NCI-H146 (cell line): ENCODE results near the gene SHROOM2.
"Not testable (repeated sequence)": the region's sequence is repeated elsewhere in the genome, so short reads cannot be mapped to it uniquely, and the experiment has no call there.

ENCODE experiments used
- DNase-seq: peaks from one replicate; lab custom pipeline; 2025; lab: John Stamatoyannopoulos, UW

SHROOM2 gene

GRCh38 chrX:9781941-9782340 is 4.3 kb upstream of the SHROOM2 start:
- no peak for DNase-seq

DNA sequence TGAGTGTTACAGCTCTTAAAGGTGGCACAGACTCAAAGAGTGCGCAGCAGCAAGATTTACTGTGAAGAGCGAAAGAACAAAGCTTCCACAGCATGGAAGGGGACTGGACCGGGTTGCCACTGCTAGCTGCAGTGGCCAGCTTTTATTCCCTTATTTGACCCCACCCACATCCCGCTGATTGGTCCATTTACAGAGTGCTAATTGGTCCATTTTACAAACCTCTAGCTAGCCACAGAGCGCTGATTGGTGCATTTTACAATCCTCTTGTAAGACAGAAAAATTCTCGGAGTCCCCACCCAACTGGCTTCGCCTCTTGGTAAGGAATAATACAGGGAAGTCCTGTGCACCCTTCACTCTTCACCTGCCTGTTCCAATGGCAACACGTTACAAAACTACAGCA is 1.9 kb upstream of the SHROOM2 start:
- no peak for DNase-seq

DNA sequence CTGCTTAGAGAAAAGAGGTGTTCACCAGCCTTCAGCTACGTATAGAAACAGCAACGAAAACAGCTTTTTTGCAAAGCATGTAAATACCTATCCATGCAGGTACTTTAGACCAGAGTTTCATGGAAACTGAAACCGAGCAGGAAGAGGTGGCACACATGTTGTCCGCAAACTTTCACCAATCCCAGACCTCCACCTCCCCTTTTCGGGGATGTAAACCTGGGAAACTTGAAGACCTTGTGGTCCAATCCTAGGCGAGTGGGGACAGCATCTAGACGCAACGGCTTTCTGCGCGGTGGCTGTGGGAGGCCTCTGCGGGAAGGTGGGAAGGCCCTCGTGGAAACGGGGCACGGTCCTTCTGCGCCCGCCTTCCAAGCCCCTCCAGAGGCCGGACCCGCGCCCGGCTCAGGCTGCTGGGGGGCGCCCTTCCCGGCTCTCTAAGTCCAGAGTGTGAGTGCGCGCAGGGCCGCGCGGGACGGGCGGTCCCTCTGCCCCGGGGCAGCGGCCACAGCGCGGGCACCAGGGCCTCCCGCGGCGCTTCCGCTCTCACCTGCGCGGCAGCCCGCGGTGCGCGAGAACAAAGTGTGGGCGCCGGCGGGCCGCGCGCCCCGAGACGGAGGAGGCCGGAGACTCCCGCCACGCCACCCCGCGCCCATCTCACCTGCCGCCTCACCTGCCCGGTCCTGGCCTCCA is 830 bp upstream of the SHROOM2 start:
- peak; percentile 48 for DNase-seq

DNA sequence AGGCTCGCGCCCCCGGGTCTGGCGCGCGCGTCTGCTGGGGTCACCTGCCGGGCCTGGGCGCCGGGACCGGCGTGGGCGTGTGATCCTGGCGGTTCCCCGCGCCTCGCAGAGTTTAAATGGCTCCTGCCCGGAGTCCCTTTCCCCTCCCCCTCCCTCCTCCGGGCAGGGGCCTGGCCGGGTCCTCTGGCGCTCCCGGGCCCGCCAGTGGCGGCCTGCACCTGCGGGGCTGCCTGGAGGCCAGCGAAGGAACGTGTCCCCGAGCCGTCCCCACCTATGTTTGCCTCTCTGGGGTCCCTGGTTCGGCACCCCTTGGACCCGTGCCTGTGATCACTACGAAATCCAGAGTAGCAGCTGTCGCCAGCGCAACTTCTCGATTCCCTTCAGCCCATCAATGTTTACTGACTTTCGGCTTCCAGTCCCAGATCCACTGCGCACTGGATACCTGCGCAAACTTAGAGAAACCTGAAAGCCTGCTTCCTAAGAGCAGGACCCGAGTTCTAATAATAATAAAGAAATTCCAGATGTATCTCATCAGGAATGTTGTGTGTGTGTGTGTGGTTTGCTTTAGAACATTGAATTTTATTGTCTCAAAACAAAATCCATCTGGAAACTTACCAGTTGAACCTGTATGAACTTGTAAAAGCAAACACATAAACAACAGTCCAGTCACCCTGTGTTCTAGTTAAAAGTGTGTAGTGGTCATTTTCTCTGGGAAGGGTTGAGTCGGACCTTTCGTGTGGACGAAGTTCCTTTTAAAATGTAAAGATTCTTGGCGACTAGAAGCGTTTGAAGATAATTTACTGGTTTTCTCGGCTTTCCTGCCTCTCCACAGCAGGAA is 788 bp downstream of the SHROOM2 start:
- DNase-seq: peak; percentile 55

DNA sequence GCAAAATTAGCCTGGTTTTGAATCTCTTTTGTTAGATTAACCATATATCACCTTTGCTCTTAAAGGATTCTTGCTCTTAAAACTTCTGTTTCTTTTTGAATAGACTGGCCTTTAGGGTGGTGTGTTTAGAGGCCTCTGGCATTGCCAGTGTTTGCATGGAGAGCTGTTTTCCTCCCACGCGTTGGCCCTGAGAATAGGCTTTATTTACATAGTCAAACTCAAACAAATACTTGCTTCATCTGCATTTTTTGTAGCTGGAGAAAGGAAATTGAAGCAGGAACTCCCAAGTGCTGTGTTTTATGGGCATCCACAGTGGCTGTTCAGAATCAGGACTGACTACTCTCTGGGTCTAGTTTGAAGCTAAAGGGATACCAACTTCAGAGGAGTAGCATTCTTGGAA is 2.7 kb downstream of the SHROOM2 start:
- peak; percentile 16 for DNase-seq

- no peak for DNase-seq
Measured at GRCh38 chrX:9789555-9789954, 3.3 kb downstream of the SHROOM2 start.

DNA sequence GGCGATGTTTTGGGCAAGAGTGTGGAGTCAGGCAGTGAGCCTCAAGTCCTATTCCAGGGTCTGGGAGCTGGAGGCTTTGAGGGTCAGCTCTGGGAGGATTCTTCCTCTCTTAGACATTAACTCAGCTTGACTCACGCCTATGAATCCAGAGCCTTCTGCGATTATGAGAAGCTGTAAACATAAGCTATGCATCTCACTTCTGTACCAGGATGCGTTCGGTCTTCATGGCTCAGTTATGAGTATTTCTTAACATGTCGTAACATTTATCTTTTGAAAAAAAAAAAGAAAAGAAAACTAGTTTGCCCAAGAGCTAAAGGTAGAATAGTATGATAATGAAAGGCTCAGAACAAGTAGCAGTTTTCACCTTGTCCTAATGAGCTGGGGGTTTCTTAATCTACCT is 4.6 kb downstream of the SHROOM2 start:
- no peak for DNase-seq

DNA sequence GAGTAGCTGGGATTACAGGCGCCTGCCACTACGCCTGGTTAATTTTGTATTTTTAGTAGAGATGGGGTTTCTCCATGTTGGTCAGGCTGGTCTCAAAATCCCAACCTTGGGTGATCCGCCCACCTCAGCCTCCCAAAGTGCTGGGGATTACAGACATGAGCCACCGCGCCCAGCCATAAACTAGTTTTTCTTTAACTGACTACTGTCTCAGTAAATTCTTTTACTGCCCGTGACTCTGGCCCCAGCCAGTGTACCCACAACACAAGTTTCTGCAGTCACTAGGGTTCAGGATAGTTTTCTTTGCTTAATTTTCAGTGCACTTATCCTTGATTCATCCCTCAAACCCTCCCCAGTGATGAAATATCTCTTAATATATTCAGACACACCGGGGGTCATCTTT is 8.3 kb downstream of the SHROOM2 start:
- DNase-seq: no peak

GRCh38 chrX:9797384-9798360 is 11.4 kb downstream of the SHROOM2 start:
- DNase-seq: peak; percentile 68

DNA sequence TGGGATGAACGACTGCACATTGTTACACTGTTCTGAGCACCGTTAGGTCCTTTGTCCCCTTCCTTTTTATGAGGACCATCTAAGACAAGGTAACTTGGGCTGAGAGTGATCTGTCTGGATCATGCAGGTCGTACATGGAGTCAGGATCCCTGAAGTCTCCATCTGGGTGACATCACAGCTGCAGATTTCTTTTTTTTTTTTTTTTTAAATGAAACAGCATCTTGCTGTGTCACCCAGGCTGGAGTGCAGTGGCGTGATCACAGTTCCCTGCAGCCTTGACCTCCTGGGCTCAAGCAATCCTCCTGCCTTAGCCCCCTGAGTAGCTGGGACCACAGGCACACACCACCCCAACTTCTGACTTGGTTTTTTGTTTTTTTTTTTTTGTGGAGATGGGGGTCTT is 16.5 kb downstream of the SHROOM2 start:
- no peak for DNase-seq

DNA sequence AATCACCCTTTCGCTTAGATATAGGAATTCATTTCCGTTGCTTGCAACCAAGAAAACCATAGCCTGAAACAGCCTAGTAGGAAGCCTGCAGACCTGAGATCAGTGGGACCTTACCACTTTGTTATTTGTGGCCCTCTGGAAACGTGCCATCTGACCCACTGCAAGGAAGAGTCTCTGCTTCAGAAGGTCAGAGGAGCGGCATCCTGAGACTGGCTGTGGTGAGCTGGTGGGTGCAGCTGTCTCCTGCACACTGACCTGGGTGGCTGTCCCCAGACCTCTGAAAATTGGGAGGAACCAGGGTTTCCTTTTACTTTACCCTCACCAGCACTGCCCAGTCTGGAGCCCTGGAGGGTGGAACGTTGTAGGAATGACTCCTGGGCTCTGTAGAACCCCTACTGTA is 18.2 kb downstream of the SHROOM2 start:
- DNase-seq: no peak

DNA sequence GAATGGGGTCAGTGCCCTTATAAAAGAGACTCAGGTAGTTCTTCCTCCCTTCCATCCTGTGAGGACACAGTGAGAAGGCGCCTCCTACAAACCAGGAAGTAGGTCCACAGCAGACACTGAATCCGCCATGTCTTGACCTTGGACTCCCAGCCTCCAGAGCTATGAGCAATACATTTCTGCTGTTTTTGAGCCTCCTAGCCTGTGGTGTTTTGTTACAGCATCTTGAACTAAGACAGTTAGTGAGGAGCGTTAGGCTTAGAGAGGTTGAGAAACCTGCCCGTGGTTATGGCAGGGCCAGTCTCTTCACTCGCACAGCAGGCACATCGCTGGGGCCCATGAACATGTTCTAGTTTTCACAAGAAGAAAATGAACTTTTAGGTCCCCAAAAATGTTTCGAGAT is 19.7 kb downstream of the SHROOM2 start:
- DNase-seq: no peak

GRCh38 chrX:9807355-9808182 is 21.3 kb downstream of the SHROOM2 start:
- DNase-seq: no peak

GRCh38 chrX:9809876-9810275 is 23.6 kb downstream of the SHROOM2 start:
- not testable (repeated sequence) for DNase-seq

DNA sequence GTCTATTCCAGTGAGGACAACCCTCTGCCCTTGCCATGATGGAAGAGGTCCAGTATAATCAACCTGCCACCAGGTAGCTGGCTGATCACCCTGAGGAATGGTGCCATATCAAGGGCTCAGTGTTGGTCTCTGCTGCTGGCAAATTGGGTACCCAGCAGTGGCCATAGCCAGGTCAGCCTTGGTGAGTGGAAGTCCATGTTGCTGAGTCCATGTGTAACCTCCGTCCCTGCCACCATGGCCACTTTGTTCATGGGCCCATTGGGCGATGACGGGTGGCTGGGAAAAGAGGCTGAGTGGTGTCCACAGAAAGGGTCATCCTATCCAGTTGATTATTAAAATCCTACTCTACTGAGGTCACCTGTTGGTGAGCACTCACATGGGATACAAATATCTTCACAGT is 24.9 kb downstream of the SHROOM2 start:
- DNase-seq: not testable (repeated sequence)

GRCh38 chrX:9816084-9816700 is 30.0 kb downstream of the SHROOM2 start:
- peak; percentile 22 for DNase-seq

GRCh38 chrX:9821572-9821971 is 35.3 kb downstream of the SHROOM2 start:
- DNase-seq: no peak

GRCh38 chrX:9824554-9824953 is 38.3 kb downstream of the SHROOM2 start:
- DNase-seq: no peak

DNA sequence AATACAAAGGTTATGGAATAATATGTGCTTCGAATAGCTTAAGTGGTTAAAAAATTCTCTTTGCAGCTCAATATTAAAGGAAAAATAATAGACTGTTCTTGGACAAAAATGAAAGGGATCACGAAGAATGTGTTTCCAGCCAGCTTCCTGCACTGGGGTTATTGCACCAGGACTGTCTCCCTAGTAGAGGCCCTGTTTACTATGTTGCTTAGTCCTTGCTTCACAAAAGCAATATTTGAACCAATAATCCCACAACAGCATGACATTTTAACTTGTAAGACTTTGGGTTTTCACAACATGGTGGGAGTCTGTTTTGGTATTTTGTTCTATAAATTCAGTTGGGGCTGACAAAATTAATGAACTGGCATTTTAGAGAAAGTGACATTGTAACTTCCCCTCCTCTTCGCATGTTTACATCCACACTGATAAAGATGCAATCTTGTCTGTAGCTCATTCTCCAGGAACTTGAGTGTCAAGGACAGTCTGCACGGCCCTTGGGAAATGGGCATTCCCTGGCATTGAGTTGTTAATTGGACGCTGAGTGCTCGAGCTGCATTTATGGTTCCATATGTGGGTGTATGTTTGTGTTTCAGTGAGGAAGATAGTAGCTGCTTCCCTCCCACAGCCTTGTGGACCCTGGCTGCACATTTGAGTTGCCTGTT is 39.0 kb downstream of the SHROOM2 start:
- DNase-seq: no peak

DNA sequence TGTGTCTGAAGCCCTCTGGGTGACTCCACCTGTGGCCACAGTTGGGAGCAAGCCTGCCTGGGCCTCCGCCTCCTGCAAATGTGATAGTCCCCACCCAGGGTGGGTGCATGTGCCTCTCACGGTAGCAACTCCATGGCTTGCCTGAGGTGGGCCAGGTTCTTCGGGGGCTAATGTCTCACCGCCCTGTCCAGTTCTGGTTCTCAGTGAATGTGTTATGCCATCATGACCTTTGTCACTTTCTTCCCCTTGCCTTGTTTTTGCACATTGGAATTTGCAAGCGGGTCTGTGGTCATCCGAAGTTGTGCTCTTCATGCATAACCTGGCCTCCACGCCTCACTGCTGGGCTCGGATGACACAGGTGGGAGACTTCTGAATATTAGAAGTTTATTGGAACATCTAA is 39.7 kb downstream of the SHROOM2 start:
- DNase-seq: no peak
